CD4-positive, alpha-beta T cell (primary cell): ENCODE data around the gene TEX29. TPM values are rescaled to one million over a fixed set of nuclear protein-coding genes. Genes with fewer than 3 reads are reported as not detected.

Source experiments
- ATAC-seq: fragments of 200-7000 bp; cut with Tn5 transposase; one replicate; pipeline ENCODE4 v1.10.0; 2022; ENCODE audit warnings: mild to moderate bottlenecking; ENCODE audit not compliant: poor library complexity
- CTCF ChIA-PET: fragments of 350-600 bp; sonication (Branson Sonifier 250); formaldehyde crosslinking; loops from one replicate; lab custom pipeline; 2021; ENCODE audit warnings: antibody characterized with exemption, inconsistent platforms; lab: Charles Lee
- POLR2A ChIA-PET: fragments of 350-600 bp; sonication (Branson Sonifier 250); formaldehyde crosslinking; loops from one replicate; lab custom pipeline; 2021; ENCODE audit warnings: antibody characterized with exemption, inconsistent platforms; lab: Charles Lee
- DNase-seq, 14 experiments: peaks; one replicate each; pipeline ENCODE4 v3.0.0-alpha.2; 2013 to 2020; ENCODE audit warnings: mixed read lengths in 2 of 14
- H3K27ac ChIP-seq, 2 donors: one replicate each; pipeline versions ENCODE4 v1.5.1 to v1.7.0; 2013; ENCODE audit warnings: low read length in 2 of 2, low read depth in 1 of 2, mild to moderate bottlenecking in 1 of 2
- H3K27me3 ChIP-seq, 2 experiments: 1 replicate in 1 of 2; 2 replicates in 1 of 2; pipeline versions ENCODE4 v1.6.1 to v1.7.0; 2013; ENCODE audit warnings: low read length in 2 of 2, control low read depth in 1 of 2, mild to moderate bottlenecking in 1 of 2, moderate library complexity in 1 of 2; ENCODE audit not compliant: insufficient read depth in 2 of 2, control insufficient read depth in 1 of 2
- H3K36me3 ChIP-seq: one replicate; pipeline ENCODE4 v1.6.1; 2013; ENCODE audit warnings: low read length, control low read depth; ENCODE audit not compliant: insufficient read depth
- H3K4me1 ChIP-seq: one replicate; pipeline ENCODE4 v1.6.1; 2013; ENCODE audit warnings: low read length, control low read depth; ENCODE audit not compliant: insufficient read depth
- H3K4me3 ChIP-seq: one replicate; pipeline ENCODE4 v1.5.1; 2013; ENCODE audit warnings: mild to moderate bottlenecking, low read length, moderate library complexity
- H3K9me3 ChIP-seq, 2 experiments: 1 replicate in 1 of 2; 2 replicates in 1 of 2; pipeline versions ENCODE4 v1.6.1 to v1.7.0; 2013; ENCODE audit warnings: low read length in 2 of 2, mild to moderate bottlenecking in 2 of 2, control low read depth in 1 of 2, moderate library complexity in 1 of 2; ENCODE audit not compliant: control insufficient read depth in 1 of 2, insufficient read depth in 1 of 2
- H3K27ac Mint-ChIP-seq: one replicate; pipeline ENCODE4 v1.8.0; 2020; ENCODE audit warnings: mixed read lengths
- H3K27me3 Mint-ChIP-seq: one replicate; pipeline ENCODE4 v1.8.0; 2021; ENCODE audit warnings: mixed read lengths
- H3K36me3 Mint-ChIP-seq: one replicate; pipeline ENCODE4 v1.8.0; 2021; ENCODE audit warnings: low read depth, mixed read lengths
- H3K4me1 Mint-ChIP-seq: one replicate; pipeline ENCODE4 v1.8.0; 2021; ENCODE audit warnings: low read depth, mixed read lengths
- H3K4me3 Mint-ChIP-seq: one replicate; pipeline ENCODE4 v1.8.0; 2020; ENCODE audit warnings: mild to moderate bottlenecking, mixed read lengths
- H3K9me3 Mint-ChIP-seq: one replicate; pipeline ENCODE4 v1.8.0; 2020; ENCODE audit warnings: mixed read lengths
- CTCF ChIP-seq: fragments of 200-600 bp; IDR thresholded peaks from one replicate; pipeline ENCODE4 v1.8.0; 2022; ENCODE audit warnings: antibody characterized with exemption, mild to moderate bottlenecking
- intact Hi-C, 2 experiments: fragments of 100-400 bp; cut with DNase I in 1 of 2; cut with micrococcal nuclease in 1 of 2; formaldehyde crosslinking; loops; one replicate each; pipeline versions ENCODE4 v1.15.1 to v1.9.0; 2023 to 2025; cut with DNase I, micrococcal nuclease
- total RNA-seq, 174 experiments: library from RNA in 2 of 174; stranded (reverse) in 2 of 174; gene quantifications; one replicate each; pipeline ENCODE4 v1.2.3 and lab custom pipeline; 2021 to 2026

TEX29 gene
- total RNA-seq, 2 experiments from 2014 or later: 0.52 to 1.0 TPM

DNA sequence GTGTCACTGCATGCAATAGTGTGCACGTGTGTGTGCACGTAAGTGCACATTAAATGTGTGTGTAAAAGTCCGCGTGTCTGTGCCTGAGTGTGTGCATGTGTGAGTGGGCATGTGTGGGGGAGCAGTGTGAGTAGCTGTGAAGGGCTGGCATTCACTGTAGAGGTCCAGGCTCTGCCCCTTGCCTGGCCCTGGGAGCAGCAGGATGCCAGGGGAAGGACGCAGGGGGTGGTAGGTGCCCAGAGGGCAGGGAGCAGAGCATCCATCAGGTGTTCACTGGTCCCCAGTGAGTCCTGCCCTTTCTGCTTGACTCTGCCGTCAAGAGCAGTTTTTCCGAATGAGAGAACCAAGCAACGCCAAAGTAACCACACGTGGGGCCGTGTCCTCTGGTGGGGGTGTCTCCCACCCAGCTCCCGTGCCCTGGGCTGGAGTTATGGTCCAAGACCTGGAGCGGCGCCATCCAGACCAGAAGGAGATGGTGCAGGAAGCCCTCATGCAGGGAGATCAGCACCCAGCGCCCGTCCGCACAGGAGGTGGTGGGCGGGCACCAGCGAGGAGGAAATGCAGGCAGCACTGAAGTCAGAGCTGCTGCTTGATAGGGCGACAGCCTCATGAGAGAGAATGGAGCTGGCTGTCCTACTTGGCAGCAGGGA is 68.5 kb downstream of the TEX29 start:
- peaks cover 43% of the 10 kb centered on the region for H3K4me1 Mint-ChIP-seq
- Histone ChIP-seq H3K27me3 (no peaks in the 10 kb centered on the region), H3K27ac (no peak overlapping the region), H3K4me1 (peaks cover 28% of the 10 kb centered on the region), H3K36me3 (no peaks in the 10 kb centered on the region), H3K4me3 (peak overlapping the region; percentile 31), H3K9me3 (no peaks in the 10 kb centered on the region)
- no peak for TF ChIP-seq CTCF
- POLR2A ChIA-PET: no interaction called here
- H3K36me3 Mint-ChIP-seq: no peaks in the 10 kb centered on the region
- H3K9me3 Mint-ChIP-seq: no peaks in the 10 kb centered on the region
- H3K27ac Mint-ChIP-seq: peak overlapping the region; percentile 43
- peak overlapping the region; percentile 74 for H3K4me3 Mint-ChIP-seq
- peaks cover 4% of the 10 kb centered on the region for H3K27me3 Mint-ChIP-seq
- ATAC-seq: peak; percentile 72
- peak in 11 of 14 experiments; percentile 11 to 56 (median 31) for DNase-seq
- CTCF ChIA-PET: interaction anchor here (0.6 kb wide), 1 partner anchor 1996 kb away, joined by 4 read pairs; no protein-coding TSS in a partner anchor
- intact Hi-C loops: no loop called here

- DNase-seq: peak in 1 of 14 experiments; percentile 28
- H3K4me1 ChIP-seq: peaks cover 20% of the 10 kb centered on the region
- ATAC-seq: no peak
- peaks cover 4% of the 10 kb centered on the region for H3K27me3 Mint-ChIP-seq
- H3K27me3 ChIP-seq: no peaks in the 10 kb centered on the region
- H3K36me3 ChIP-seq: no peaks in the 10 kb centered on the region
- H3K36me3 Mint-ChIP-seq: no peaks in the 10 kb centered on the region
- TF ChIP-seq CTCF: no peak
- intact Hi-C loops: no loop called here
- H3K4me3 ChIP-seq: no peak overlapping the region
- H3K4me3 Mint-ChIP-seq: no peak overlapping the region
- ChIA-PET POLR2A (no interaction called here), CTCF (no interaction called here)
- no peak overlapping the region for H3K27ac ChIP-seq
- H3K27ac Mint-ChIP-seq: peak overlapping the region; percentile 43
- H3K9me3 Mint-ChIP-seq: no peaks in the 10 kb centered on the region
- H3K9me3 ChIP-seq: peaks cover 0 to 3% of the 10 kb centered on the region in 2 experiments
- peaks cover 34% of the 10 kb centered on the region for H3K4me1 Mint-ChIP-seq
Observed at GRCh38 chr13:111389621-111390521, 69.4 kb downstream of the TEX29 start.

DNA sequence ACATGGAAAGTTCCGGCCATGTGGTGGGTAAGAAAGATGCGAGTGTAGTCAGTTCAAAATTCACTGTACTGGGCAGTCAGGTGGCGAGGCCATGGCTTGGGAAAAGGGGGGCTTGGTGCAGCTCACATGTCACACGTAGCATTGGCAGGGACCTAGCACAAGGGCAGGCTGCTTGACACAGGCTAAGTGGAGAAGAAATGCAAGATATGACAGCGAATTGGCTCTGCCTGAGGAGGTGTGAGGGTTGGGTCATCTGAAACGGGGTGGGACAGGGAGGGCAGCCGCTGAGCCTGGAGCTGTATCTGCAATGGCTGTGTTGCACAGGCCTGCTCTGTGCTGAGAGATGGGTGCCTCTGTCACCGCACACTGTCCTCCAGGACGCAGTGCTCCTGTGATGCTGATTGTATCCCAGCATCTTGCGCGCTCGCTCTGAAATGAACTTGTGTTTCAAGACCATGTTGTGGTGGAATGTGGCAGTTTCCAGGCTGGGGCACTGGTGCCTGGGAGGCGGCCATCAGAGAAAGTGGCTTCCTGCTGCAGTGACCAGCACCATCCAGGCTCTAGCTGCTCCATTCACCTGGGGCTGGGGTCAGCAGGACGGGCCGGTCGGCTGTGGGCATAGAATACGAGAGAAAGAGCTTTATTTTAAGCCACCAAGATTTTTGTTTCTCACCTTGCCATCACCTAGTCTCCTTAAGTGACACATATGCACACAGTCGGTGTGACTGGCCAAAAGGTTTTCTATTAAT is 70.3 kb downstream of the TEX29 start:
- no peaks in the 10 kb centered on the region for H3K9me3 Mint-ChIP-seq
- no peak overlapping the region for H3K4me3 Mint-ChIP-seq
- Histone ChIP-seq H3K27me3 (no peaks in the 10 kb centered on the region), H3K9me3 (peaks cover 0 to 6% of the 10 kb centered on the region in 2 experiments), H3K4me1 (peaks cover 14% of the 10 kb centered on the region), H3K27ac (no peak overlapping the region), H3K4me3 (no peak overlapping the region), H3K36me3 (no peaks in the 10 kb centered on the region)
- H3K4me1 Mint-ChIP-seq: peaks cover 27% of the 10 kb centered on the region
- peaks cover 4% of the 10 kb centered on the region for H3K27me3 Mint-ChIP-seq
- CTCF ChIA-PET: no interaction called here
- no peaks in the 10 kb centered on the region for H3K36me3 Mint-ChIP-seq
- intact Hi-C loops: no loop called here
- POLR2A ChIA-PET: no interaction called here
- peak in 1 of 14 experiments; percentile 10 for DNase-seq
- no peak for TF ChIP-seq CTCF
- ATAC-seq: no peak
- no peak overlapping the region for H3K27ac Mint-ChIP-seq
